ENCODE data around the gene TIMM10.

Gene TIMM10, protein sequence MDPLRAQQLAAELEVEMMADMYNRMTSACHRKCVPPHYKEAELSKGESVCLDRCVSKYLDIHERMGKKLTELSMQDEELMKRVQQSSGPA

DNA sequence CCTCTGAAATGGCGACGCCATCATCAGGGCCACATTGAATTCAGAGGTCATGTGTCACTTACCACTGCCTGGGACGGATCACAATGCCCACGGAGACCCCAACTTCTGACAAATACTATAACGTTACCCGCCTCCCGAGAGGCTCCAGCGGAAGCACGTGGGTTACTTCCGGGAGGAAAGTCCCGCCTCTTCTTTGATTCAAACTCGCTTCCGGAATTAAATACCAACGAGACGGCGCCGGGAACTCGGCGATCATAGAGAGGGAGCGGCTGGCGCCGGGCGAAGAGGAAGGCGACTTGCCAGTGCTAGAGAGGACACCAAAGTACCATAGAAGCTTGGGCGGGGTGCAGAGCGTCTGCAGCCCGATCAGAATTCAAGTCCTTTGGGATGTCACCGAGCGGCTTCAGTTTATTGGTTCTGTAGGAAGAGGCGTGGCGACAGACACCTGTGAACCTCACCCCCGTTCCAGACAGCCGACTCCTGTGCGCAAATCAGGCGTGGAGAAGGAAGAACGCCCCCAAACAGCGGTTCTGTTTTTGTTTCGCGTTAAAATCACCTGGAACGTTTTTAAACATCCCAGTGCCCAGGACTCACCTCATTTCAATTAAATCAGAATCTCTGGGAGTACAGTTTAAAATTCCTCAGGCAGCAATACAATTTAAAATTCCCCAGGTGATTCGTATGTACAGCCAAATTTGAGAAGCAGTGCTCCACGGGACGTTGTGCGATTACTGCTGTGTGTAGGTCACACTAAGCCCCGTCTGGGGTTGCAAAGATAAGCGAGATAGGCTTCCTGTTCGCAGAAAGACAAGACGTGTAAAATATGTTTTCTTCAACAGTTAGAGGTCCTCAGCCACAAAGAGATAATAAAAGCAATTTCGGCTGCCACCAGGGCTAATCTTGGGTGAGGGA, at the start of gene TIMM10:
Gene TIMM10 (minus strand): TSS at position 159 of the 912 bp plus-strand sequence. CDS start 565 bp downstream, outside the sequence.
- DNase-seq (ENCODE audit: low read depth) = peak; percentile 97

DNA sequence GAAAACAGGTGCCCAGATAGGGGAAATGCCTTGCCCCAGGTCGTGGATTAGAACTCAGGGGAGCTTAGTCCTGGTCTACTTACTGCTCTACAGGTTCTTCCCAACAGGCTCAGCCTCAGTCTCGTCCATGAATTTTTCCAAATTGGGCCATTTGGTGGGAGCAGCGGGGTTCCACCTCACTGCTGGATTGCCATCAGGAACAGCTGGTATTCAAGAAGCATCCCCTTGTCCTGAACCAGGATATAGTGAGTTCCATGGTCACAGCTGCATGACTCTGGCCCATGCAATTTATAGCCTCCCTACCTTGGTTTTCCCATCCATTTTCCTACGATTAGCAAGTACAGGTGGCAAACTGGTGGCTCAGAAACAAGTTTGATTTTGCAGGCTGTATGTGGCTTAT, 43.5 kb upstream of the TIMM10 start:
- DNase-seq (ENCODE audit: low read depth) = no peak

DNA sequence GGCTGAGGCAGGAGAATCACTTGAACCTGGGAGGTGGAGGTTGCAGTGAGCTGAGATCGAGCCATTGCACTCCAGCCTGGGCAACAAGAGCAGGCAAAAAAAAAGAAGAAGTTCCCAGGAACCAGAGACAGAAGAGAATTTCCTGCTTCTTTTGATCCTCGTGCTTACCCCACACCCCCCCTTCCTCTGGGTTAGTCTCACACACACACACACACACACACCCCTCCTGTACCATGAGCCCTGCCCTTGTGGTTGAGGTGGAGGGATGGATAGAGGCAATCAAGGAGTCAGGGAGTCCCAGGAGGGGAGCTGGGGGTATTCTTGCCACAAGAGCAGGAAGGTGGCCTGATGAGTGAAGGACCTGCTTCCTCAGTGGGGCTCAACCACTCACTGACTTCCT, 41.1 kb upstream of the TIMM10 start:
- no peak for DNase-seq (ENCODE audit: low read depth)

DNA sequence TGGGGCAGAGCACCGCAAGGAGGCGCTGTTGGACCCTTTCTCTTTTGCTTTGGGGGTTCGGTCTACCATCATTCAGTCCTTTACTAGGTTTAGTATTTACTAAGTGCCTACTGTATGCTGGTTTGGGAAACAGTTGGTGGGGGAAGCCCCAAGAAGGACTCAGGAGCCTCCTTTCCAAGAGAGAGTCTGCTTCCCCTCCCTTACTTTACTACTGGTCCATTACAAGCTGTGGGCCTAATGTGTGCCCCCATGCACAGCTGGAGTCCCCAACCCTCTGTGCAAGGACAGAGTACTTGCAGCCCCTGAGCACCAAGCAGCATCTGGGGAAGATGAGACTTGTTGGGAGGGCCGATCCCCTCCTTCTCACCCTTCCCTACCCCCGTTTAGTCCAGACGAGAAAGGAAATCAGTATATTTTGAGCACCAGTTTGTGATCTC, 37.8 kb upstream of the TIMM10 start:
- peak; percentile 76 for DNase-seq (ENCODE audit: low read depth)

DNA sequence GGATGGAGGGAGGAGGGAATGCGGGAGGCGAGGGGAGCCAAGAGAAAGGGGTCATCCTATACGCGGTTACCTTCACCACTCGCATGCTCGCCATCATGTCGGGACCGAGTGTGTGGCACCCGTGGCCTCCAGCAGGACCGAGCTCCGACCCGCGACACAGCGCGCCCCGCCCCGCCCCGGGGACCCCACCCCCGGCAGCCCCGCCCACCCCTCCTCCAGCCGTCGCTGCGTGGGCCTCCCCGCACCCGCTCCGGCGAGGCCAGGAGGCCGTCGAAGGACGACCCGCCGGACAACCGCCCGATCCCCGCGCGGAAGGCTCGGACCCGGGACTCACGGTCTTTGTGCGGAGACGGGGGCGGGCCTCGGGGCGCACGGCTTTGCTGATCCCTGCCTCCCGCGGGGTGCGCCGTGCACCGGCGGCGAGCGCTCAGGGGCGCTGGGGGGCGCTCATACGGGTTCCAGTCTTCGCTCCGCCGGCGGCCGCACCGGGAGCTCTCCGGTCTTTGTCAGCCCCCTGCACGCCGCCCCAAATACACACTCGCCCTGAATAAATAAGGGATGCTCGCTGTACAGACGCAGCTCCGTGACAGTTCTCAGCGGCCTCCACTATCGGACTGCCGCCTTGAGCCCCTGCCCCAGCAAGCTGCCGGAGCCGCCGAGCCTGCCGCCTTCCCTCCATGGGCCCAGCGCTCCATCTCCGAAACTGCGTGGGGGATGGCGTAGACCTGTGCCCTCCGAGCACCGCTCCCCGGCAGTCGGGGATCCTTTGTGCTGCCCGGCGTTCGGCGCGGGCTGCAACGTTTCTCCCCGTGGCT, 37.2 kb upstream of the TIMM10 start, which contains the start of gene UBE2L6:
Gene UBE2L6 (minus strand): TSS at position 158 of the 815 bp plus-strand sequence. CDS start 61 bp downstream, at position 97.
- DNase-seq (ENCODE audit: low read depth) = peak; percentile 43

DNA sequence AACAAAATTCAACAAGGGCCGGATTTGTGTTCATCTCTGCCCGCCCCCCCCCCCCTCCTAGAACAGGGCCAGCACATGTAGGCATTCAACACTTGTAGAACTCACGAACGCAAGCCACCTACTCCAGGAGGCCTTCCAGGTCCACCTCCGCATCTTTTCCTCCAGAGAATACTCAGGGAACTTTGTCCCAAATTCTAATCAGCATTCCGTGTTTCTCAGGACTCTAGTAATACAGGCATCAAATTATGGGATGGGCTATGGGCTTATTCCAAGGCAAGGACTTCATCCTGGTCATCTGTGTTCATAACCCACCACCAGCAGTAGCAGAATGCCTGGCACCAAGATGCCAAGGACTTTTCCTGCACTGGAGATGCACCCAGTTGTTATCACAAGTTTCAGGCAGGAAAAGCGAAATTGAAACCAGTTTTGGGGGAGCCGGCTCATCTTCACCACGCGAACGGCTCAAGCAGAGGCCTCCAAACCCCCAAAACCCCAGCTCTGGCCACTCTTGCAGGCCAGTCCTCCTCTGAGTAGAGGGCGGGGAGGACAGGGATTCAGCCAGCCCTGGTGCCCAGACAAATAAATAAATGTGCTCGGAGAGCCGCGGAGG, 36.5 kb upstream of the TIMM10 start:
- peak; percentile 42 for DNase-seq (ENCODE audit: low read depth)

DNA sequence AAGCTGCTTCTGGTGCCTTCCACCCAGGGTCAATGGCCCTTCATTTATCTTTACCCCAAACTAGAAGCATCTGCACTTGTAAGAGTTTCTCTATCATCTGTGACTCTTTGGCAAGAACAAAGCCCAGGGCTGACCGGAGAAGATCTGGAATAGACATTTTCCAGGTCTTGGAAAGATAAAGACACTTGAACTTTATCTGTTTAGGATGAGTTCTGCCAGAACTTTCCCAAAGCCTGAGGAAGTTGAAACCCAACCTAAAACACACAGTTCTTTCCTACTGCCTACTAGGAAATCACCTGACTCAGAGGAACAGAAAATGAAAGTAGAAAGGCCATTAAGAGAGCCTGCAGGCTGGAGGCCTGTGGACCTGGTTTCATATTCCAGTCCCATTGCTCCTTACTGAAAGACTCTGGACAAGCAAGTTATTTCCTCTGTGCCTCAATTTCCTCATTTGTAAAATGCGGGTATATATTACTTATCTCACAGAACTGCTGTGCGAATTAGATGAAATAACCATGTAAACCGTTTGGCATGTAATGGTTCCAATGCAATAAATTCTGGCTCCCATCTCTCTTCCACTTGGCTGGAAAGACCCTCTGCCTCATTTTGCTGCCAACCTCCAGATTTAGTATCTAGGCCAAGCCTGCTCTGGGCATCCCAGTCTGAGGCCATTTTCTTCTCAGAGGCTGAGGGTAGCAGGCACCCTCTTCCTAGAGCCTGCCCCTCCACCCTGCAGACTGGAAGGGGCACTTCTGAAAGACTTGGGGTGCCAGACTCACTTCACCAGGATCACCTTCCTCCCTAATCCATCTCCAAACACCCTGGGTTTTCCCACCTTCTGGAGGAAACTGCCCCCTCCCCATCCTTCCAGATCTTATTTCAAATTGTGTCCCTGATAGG, 35.7 kb upstream of the TIMM10 start:
- peak; percentile 80 for DNase-seq (ENCODE audit: low read depth)

DNA sequence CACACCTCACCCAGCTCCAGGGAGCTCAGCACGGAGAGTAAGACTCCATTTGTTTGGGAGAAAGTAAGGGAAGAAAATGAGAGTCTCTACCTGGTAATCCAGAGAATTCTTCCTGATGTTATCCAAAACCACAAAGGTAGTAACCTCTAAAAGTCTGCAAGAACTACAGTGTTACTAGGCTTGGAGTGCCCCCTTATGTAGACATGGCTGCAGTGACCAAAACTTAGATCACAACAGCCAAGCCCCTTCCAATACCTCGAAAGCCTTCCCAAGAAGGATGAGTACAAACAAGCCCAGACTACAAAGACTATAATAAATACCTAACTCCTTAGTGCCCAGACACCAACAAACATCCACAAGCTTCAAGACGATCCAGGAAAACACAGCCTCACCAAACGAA, 32.0 kb upstream of the TIMM10 start:
- DNase-seq (ENCODE audit: low read depth) = no peak

DNA sequence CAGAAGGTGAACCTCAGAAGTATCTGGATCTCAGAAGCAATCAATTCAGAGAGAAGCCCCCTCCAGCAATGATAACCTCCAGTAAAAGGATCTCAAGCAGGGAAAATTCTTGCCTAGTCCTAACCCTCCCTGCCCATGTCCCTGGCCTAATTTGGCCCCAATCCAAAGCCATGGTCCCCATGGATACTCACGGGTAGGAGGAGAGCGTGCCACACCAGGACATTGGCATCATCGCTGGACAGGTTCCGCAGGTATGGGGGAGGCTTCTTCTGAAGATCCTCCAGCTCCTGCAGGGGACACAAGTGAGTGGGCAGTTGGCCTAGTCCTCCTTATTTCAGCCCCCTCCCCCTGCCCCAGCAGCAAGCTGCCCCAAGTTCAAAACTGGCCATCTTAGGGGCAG, 29.6 kb upstream of the TIMM10 start:
- DNase-seq (ENCODE audit: low read depth) = no peak

DNA sequence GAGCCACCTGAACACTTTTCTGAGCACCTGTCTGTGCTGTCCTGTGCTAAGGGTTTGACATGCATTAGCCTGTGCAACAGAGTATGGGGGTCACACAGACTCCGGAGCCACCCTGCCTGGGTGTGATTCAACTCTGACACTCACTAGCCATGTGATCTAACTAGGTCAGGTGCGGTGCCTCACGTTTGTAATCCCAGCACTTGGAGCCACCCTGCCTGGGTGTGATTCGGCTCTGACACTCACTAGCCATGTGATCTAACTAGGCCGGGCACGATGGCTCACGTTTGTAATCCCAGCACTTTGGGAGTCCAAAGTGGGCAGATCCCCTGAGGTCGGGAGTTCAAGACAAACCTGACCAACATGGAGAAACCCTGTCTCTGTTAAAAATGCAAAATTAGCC, 25.5 kb upstream of the TIMM10 start:
- no peak for DNase-seq (ENCODE audit: low read depth)

DNA sequence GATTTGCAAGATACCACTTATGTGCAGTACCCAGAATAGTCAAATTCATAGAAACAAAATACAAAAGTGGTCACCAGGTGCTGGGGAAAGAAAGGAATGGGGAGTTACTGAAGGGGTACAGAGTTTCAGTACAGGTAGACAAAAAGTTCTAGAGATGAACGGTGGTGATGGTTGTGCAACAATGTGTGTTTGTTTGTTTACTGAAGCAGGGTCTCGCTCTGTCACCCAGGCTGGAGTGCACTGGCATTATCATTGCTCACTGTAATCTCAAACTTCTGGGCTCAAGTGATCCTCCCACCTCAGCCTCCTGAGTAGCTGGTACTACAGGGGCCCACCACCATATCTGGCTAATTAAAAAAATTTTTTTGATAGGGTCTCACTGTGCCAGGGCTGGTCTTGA, 24.8 kb upstream of the TIMM10 start:
- no peak for DNase-seq (ENCODE audit: low read depth)

DNA sequence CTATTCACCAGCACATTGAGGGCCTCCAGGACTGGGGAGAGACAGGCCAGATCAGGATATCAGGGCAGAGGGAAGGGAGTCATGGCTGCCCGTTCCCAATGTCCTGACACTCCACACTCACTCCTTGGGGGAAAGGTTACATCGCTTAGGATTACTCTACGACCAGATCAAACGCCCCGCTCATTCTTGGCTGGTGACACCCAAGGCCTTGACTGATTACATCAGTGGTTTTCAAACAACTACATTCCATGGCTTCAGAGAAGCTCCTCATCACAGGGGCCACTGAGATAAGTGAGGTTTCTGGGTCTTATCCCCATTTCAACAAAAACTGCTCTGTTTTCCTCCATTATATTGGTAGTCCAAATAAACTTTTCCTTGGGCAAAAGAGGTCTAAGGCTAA, 21.9 kb upstream of the TIMM10 start:
- DNase-seq (ENCODE audit: low read depth) = no peak

DNA sequence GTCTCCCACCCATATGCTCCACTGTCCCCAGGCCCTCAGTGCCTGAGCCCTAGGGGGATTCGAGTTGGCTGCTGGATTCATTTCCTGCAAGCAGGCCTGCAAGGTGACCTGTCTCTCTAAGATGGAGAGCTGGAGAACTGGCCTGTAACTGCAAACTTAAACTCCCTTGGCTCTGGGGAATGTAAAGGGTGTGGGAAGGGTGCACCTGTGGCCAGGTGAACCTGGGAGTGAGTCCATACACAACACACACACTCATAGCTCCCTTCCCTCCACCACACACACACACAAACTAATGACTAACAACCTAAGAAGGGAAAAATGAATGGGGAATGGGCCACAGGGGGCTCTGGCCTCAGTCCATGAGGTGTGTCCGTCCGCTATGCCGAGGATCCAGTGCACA, 21.4 kb upstream of the TIMM10 start:
- DNase-seq (ENCODE audit: low read depth) = no peak

DNA sequence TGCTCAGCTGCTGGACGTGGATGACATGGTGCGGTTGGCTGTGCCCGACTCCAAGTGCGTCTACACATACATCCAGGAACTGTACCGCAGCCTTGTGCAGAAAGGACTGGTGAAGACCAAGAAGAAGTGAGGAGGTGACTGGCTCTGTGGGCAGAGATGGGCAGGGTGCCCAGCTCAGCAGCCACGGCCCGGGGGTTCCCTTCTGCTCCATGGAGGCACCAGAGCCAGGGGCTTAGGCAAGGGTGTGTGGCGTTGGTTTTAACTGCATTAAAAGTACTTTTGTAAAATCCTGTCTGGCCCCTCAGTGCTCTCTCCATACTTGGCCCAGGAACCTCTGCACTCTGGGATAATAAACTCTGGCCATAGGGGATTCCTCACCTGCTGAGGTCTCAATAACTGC, 19.4 kb upstream of the TIMM10 start:
- DNase-seq (ENCODE audit: low read depth) = no peak

DNA sequence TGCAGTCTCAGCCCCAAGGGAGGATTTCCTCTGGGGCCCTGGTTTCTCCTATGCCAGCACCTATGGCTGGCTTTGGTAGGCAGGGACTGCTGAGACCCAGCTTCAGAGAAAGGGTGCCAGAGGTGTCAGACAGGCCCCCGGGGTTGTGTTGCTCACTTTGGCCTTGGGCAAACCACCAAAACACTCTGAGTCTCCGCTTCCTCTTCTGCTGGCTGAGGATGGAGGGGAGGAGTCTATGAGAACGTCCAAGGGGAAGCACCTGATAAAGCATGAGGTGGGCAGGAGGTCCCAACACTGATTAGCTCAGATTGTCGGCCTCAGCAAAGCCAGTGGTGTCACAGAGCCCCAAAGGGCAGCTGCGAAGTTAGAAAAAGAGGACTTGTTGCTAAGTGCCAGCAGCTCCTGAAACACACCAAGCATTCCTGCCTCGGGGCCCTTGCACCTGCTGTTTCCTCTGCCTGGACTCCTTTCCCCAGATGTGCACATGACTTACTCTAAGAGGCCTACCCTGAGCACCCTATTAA, 17.4 kb upstream of the TIMM10 start:
- no peak for DNase-seq (ENCODE audit: low read depth)

DNA sequence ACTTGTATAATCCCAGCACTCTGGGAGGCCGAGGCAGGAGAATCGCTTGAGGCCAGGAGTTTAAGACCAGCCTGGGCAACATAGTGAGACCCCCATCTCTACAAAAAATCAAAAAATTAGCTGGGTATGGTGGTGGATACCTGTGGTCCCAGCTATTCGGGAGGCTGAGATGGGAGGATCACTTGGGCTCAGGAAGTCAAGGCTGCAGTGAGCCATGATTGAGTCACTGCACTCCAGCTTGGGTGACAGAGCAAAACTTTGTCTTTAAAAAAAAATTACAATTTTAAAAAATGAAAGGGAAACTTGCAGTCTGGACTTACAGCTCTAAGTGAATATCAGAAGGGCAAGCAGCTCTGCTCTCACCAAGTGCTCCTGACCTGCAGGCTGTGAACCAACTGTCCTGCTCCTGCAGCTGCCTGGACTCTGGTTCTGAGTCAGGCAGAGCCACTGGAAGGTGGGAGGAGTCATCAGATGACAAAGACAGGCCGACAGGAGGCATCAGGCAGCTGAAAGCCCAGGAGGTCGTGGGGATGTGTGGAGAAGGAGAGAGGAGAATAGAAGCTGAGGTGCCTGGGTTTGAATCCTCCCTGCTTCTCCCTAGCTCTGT, 16.4 kb upstream of the TIMM10 start:
- DNase-seq (ENCODE audit: low read depth) = peak; percentile 70

DNA sequence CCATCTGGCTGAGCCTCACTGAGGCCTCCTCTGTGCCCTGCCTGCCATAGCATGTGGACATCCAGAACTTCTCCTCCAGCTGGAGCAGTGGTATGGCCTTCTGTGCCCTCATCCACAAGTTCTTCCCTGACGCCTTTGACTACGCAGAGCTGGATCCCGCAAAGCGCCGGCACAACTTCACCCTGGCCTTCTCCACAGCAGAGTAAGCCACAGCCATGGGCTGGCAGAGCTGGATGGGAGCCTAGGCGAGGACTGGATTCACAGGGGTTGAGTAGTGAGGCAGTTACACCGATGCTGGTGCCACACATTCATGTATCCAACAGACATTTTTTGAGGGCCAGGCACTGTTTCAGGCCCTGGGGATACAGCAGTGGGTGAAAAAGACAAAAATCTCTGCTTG, 15.9 kb upstream of the TIMM10 start:
- DNase-seq (ENCODE audit: low read depth) = no peak

DNA sequence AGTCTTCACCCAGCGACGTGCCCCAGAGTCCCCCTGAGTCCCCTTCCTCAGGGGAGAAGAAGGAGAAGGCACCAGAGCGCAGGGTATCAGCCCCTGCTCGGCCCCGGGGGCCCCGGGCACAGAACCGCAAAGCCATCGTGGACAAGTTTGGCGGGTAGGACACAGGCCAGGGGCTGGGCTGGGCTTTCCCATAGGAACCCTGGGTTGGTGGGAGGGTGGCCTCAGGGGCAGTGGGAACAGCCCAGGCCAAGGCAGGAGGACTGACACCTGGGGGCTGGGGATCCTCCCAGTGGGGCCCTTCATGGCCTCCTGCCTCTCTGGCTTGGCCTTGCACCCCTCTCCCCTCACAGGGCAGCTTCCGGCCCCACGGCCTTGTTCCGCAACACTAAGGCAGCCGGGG, 15.3 kb upstream of the TIMM10 start:
- no peak for DNase-seq (ENCODE audit: low read depth)

DNA sequence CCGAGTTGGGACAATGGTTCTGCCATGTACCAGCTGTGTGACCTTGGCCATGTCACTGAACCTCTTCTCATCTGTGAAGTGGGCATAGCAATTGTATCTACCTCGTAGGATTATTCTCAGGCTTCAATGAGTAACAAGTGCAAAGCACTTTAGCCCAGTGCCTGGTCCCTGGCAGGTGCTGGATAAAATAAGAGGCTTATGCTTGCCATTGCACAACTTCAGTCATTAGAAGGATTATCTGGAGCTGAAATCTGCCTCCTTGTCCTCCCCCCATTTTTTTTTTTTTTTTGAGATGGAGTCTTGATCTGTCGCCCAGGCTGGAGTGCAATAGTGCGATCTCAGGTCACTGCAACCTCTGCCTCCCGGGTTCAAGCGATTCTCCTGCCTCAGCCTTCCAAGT, 14.0 kb upstream of the TIMM10 start:
- no peak for DNase-seq (ENCODE audit: low read depth)

DNA sequence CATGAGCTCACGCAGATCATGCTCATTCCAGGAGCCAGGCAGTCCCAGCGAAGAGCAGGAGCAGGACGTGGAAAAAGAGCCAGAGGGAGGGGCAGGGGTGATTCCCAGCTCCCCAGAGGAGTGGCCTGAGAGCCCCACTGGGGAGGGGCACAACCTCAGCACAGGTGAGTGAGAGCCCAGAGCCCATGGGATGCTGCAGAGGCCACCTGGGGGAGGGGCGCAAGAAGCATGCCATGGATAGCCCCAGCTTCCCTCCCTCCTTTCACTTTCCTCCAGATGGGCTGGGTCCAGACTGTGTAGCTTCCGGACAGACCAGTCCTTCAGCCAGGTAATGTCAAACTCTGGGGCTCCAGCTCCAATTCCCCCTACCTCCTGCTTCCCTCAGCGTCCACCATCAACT, 13.0 kb upstream of the TIMM10 start:
- no peak for DNase-seq (ENCODE audit: low read depth)

DNA sequence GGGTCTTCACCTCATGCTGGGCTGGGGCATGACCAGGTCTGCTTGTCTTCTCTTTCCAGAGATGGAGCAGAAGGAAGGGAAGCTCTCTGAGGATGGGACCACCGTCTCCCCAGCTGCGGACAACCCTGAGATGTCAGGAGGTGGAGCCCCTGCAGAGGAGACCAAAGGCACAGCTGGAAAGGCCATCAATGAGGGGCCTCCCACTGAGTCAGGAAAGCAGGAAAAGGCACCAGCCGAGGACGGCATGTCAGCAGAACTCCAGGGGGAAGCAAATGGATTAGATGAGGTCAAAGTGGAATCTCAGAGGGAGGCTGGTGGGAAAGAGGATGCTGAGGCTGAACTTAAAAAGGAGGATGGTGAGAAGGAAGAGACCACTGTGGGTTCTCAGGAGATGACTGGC, 12.0 kb upstream of the TIMM10 start:
- no peak for DNase-seq (ENCODE audit: low read depth)

Measured in iris pigment epithelial cell (primary cell).